GM19467 (cell line): ENCODE measurements around the gene MYCT1.

Experiments used
- ATAC-seq: cut with Tn5 transposase; IDR thresholded peaks from one replicate; pipeline ENCODE4 v1.9.1; 2021; ENCODE audit warnings: mild to moderate bottlenecking, moderate library complexity; ENCODE audit not compliant: unreplicated experiment

Gene MYCT1

GRCh38 chr6:152720974-152721373 lies 23.3 kb downstream of the MYCT1 start:
- no peak for ATAC-seq

- ATAC-seq: no peak
Measured at GRCh38 chr6:152721956-152722355, 24.3 kb downstream of the MYCT1 start.

DNA sequence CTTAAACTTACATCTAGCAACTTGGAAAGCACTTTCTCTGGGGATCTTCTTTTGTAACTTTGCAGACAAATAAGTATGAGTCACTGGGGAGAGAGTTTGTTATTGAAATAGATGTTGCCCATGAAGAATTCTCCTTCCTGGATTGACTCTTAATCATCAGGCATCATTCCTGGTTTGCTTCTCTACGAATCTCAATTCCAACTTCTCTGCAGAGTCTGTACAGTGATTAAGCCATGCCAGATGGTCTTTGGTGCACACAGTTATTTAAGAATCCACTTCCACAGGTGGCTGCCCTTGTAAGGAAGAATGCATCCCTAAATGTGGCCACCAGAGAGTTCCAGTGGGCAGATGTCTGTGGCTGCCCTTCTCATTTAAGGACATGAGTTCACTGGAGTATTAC lies 25.7 kb downstream of the MYCT1 start:
- ATAC-seq: no peak

- no peak for ATAC-seq
Measured at GRCh38 chr6:152726313-152726712, 28.6 kb downstream of the MYCT1 start.

DNA sequence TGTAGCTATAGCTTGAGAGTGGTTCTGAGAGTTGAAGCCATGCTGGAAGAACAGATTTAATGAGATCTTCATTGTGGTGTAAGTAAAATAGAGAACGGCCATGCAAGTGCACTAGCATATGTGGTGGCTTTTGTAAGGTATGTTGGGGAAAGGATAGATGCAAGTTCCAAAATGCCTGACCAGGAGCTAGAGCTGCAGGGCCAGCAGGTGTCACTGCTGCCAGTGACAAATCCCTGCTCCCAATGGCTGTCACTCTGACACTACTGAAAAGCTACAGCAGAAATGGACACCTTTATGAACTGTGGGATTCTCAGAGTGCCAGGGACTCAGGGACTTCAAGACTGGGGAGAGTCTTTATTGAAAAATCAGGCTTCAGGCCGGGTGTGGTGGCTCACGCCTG lies 29.8 kb downstream of the MYCT1 start:
- ATAC-seq: no peak

DNA sequence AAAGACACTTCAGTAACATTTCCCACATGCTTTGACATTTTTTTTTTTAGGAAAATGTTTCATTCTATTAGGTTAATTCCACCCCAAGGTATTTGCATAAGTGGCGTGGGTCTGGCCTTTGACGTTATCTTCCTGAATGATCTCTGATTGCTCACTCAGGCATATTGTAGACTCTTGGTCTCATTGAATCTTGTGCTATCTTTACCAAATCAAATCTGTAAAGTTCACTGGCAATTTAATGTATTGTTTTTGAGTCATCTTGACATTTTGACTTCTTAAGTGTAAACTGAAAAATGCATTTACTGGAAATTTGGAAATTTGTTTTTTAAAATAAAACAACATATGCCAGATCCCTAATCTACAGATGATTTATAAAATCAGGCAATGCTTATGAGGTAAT lies 36.9 kb downstream of the MYCT1 start:
- ATAC-seq: no peak

- ATAC-seq: no peak
Measured at GRCh38 chr6:152736687-152737273, 39.1 kb downstream of the MYCT1 start.

- no peak for ATAC-seq
Measured at GRCh38 chr6:152745509-152746171, 47.9 kb downstream of the MYCT1 start.

DNA sequence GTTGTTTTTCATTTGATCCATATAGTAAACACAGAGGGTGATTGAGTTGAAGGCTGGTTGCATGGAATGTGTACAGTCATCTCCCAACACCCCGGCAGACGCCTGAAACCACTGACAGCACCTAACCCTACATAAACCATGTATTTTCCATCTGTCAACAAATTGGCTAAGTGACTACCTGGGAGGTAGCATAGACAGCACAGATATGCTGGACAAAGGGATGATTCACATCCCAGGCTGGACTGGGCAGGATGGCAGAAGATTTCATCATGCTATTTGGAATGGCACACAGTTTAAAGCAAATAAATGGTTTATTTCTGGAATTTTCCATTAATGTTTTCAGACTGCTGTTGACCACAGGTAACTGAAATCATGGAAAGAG lies 48.5 kb downstream of the MYCT1 start:
- no peak for ATAC-seq

GRCh38 chr6:152748843-152749242 lies 51.1 kb downstream of the MYCT1 start:
- ATAC-seq: no peak

- no peak for ATAC-seq
Measured at GRCh38 chr6:152749336-152749735, 51.6 kb downstream of the MYCT1 start.

DNA sequence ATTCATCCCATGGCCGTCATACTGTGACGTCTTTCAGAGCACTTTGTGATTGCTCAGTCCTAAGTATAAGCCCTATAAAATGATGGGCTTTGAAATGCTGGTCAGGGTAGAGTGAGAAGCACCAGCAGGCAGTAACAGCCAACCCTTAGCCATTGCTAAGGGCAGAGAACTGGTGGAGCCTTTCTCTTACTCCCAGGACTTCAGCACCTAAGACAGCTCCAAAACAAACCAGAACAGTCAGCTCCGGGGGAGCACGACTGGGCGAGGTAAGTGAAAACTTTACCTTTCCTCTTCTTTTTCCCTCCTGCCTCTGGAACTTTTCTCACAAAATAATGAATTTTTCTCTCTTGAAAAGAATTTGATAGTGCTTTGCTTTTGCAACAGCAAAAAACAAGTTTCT lies 53.0 kb downstream of the MYCT1 start, which contains the start of gene VIP:
TSS of gene VIP (plus strand) at position 104 of the 400 bp plus-strand sequence. CDS start 1,381 bp downstream, outside the sequence.
- ATAC-seq: no peak

- ATAC-seq: no peak
Measured at GRCh38 chr6:152765331-152765730, 67.6 kb downstream of the MYCT1 start.

GRCh38 chr6:152769159-152769558 lies 71.5 kb downstream of the MYCT1 start:
- ATAC-seq: no peak

DNA sequence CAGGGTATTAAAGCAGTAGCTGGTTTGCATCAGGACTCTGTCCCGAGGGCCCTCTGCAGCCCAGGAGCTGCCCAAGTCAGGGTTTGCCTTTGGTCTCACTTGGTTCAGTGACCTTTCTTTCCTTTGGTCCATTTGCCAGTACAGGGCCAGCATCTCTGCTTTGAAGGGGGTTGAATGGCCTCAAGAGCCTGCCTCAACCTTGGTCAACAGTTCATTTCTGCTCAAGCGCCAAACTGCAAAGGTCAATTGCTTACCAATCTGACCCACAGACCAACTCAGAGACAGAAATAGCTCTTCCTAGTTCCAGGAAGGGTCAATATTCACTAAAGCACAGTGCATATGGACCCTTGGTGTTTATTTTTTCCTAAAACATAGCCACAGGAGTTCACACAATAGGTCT lies 72.3 kb downstream of the MYCT1 start:
- ATAC-seq: no peak

DNA sequence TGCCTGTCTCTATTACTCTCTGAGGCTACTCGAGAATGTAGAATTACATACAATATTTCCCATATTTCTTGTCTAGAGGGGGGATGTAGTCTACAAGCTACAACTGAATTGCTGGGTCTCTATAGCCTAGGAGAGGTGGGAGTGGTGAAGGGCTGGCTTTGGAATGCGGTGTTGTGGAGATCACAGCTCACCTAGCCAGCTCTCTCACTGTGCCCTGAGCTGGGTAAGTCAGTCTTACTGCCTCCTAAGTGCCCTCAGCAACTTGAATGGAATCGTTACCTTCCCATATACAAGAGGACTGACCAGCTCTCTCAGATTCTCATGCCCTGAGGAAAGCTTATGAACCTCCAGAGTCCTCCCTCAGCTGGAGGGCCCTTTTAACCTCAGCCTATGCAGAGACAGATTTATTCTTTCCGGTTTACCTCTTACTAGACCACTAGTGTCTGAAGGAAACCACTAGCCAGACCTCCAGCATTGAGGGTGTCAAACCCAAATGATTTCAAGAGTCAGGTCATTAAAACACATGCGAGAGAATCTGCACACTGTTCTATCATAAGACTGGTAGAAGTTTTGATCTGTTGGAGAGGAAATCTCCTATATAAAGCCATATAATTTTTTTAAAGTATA lies 73.5 kb downstream of the MYCT1 start:
- no peak for ATAC-seq
